ENCODE data around the gene ALPL. TPM values are rescaled to one million over a fixed set of nuclear protein-coding genes. Genes with fewer than 3 reads are reported as not detected.

ALPL gene
- total and polyA plus RNA-seq, 7 donors = 0.36 to 7.8 (median 2.3) TPM

DNA sequence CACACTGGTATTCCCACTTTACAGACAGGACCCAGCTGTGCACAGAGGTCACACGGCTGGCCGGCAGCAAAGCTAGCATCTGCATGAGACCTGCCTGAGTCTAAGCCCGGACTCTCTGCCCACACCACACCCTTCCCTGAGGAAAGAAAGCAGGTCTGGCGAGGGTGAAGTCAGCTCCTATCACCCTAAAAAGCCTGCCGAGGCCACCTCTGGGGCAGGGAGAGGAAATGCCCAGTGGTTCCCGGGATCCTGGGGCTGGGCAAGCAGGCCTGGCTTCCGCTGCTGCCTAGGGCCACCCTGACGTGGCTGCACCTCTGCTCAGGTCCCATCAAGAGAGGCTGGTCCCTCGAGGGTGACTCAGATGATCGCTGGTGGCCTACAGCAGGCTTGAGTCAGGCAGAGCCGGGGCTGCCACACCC lies 117.7 kb downstream of the ALPL start:
- peaks cover 0 to 82% (median 24%) of the 10 kb centered on the region in 3 donors for H3K27me3 ChIP-seq
- H3K9me3 ChIP-seq = no peaks in the 10 kb centered on the region
- peaks cover 0 to 6% (median 2%) of the 10 kb centered on the region in 4 donors for H3K4me1 ChIP-seq
- intact Hi-C loops (cut with DNase I) = no loop called here
- no peaks in the 10 kb centered on the region for H3K36me3 ChIP-seq
- WGBS, 2 donors = 83 to 87% methylated on average over 11 of the region's 11 CpGs
- H3K4me3 ChIP-seq = no peak overlapping the region
- no peak overlapping the region for H3K27ac ChIP-seq
- TF ChIP-seq POLR2A (IDR thresholded peaks at IDR 0.05) (no peak), POLR2AphosphoS5 (IDR thresholded peaks at IDR 0.05) (no peak), EP300 (IDR thresholded peaks at IDR 0.05) (no peak)
- TF ChIP-seq, protein P1, sequence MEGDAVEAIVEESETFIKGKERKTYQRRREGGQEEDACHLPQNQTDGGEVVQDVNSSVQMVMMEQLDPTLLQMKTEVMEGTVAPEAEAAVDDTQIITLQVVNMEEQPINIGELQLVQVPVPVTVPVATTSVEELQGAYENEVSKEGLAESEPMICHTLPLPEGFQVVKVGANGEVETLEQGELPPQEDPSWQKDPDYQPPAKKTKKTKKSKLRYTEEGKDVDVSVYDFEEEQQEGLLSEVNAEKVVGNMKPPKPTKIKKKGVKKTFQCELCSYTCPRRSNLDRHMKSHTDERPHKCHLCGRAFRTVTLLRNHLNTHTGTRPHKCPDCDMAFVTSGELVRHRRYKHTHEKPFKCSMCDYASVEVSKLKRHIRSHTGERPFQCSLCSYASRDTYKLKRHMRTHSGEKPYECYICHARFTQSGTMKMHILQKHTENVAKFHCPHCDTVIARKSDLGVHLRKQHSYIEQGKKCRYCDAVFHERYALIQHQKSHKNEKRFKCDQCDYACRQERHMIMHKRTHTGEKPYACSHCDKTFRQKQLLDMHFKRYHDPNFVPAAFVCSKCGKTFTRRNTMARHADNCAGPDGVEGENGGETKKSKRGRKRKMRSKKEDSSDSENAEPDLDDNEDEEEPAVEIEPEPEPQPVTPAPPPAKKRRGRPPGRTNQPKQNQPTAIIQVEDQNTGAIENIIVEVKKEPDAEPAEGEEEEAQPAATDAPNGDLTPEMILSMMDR (IDR thresholded peaks at IDR 0.05) = no peak
- no peak for DNase-seq

Other genes with a start within 250 kb of the ALPL start
- 100 to 1,000 TPM in 1 of 4 donors, 10 to 100 TPM in 3; 62.9 to 112 (median 80.8) TPM for gene ECE1, start 219.0 kb upstream of the ALPL start, total RNA-seq
- gene ECE1, start 219.0 kb upstream of the ALPL start, polyA plus RNA-seq = 10 to 100 TPM; 10.2 to 73.8 (median 13.6) TPM
- 10 to 100 TPM in 1 of 4 donors, 1 to 10 TPM in 3; 2.9 to 11.6 (median 6.9) TPM for gene NBPF3, start 69.3 kb upstream of the ALPL start, total RNA-seq
- 1 to 10 TPM; 2.0 to 5.5 (median 4.8) TPM for gene NBPF3, start 69.3 kb upstream of the ALPL start, polyA plus RNA-seq
- gene RAP1GAP, start 159.9 kb downstream of the ALPL start, total RNA-seq = under 1 TPM in 3 of 4 donors, not detected in 1; 0.33 to 0.71 (median 0.54) TPM
- 10 to 100 TPM; 24.3 to 47.4 (median 43.9) TPM for gene RAP1GAP, start 159.9 kb downstream of the ALPL start, polyA plus RNA-seq